DMS 273 treated with DMSO at 0.1 percent for 48 hours (cell line): ENCODE data around the gene SLC6A6.

Source experiments
- DNase-seq: peaks from one replicate; lab custom pipeline; 2025; lab: John Stamatoyannopoulos, UW

SLC6A6 gene

DNA sequence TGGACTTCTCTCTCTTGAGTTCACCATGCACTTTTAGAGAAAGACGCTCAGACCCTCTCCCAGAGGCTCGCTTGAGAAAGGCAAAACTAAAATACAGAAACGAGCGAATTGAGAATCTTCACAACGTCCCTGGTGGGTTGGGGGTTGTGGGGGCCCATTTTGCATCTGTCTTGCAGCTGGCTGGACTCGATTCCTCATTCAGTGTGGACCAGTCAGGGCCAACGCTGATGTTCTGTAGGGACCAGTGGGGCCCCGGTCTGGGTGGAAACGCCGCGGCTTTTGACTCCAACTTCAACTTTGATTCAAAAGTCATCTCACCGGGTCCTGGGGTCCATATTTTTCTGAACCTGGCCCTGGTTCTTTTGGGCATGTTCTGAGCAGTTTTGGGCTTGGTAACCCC is 68.1 kb downstream of the SLC6A6 start:
- no peak for DNase-seq

GRCh38 chr3:14471016-14471415 is 68.6 kb downstream of the SLC6A6 start:
- no peak for DNase-seq

DNA sequence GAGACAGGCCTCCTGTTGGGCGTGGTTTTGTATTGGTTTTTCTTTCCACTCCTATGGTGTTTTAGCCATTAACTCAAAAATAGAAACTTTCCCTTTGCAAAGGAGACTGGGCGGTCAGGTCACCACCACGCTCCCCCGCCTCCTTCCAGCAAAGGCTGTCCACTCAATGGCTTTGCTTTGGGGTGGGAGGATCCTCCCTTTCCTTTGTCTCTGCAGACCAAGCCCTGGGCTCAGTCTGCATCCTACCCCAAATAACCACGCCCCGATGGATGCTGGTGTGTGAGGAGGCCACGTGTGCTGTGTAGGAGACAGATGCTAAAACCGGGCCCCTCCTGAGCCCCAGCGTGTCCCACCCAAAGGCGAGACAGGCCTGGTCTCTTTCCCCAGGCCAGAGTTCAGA is 69.3 kb downstream of the SLC6A6 start:
- no peak for DNase-seq

DNA sequence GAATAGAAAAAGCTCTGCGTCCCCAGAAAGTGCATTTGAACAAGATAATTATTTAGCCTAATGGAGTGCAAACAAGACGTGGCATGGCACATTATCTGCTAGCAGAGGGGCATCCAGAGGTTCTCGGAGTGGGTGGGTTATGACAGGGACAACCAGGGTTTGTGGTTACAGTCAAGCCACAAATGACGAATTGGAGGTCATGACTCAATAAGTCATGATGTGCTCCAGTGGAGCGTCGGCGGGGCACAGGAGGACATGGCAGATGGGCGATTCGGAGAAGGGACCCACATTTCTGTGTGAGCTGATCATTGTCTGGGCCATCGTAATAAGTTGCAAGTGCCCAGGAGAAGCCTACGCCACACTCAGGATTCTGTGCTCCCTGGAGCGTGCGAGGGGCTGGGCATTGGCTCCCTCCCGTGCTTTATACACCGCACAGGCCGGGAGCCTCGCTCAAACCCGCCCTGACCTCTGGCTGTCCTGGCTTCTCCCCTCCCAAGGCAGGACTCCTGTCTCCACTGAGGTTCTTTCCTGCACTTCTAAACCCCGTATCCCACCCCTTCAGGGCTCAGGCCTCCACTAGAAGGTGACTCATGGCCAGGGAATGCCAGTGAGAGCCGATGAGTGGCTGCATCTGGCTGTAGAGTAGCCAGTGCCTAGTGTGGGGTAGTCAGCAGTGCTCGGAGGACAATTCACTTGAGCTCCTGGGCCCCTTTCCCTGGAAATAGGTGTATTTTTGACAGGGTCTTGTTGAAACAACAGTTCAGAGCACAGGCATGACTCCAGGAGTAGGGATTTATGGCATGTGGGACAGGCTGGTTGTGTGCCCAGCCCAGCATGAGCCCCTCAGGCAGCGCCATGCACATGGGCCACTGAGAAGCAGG is 70.3 kb downstream of the SLC6A6 start:
- DNase-seq = no peak

- DNase-seq = no peak
Observed at GRCh38 chr3:14473411-14473891, 71.0 kb downstream of the SLC6A6 start.

GRCh38 chr3:14474363-14475081 is 72.1 kb downstream of the SLC6A6 start:
- no peak for DNase-seq

DNA sequence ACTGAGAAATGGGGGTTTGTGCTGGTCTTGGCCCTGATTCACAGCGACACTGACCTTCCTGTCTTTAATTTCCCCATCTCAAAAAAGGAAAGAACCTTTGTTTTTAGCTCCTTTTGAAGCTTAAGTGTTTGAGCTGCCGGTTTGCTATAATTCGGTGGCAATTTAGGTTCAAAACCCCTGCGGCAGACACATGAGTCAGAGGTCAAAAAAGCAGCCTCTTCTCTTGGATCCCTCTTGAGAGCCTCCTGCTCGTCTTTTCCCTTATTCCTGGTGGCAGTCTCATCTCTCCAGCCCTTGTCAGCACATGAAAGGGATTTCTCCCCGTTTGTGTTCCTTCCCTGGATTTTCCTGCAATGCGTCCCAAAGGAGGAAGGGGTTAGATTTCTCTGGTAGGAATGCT is 73.2 kb downstream of the SLC6A6 start:
- DNase-seq = no peak

DNA sequence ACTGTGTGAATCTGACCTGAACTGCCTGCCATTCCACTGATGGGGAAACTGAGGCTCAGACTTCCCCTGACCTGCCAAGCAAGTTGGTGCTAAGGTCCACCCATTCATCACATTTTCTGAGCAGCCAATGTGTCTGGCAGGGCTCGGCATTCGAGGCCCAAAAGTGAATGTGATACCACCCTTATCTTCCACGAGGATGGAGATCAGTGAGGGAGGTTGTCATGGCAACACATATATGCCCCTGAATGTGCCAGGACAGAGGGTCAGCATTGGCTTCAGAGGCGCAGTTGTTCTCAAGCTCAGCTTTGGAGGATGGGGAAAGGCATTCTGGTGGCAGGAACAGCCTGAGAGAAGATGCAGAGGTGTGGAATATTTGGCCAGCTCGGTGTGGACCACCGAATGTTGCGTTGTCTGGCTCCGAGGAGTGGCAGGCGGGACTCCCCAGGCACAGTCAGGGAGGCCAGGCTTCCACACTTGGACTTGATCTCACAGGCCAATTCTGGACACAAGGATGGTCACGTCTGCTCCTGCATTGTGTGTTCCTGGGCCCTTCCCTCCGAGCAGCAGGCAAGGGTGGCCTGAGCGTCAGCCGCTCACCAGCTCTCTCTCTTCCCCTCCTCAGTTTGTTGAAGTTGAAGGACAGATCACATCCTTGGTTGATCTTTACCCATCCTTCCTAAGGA is 74.3 kb downstream of the SLC6A6 start:
- DNase-seq = no peak

DNA sequence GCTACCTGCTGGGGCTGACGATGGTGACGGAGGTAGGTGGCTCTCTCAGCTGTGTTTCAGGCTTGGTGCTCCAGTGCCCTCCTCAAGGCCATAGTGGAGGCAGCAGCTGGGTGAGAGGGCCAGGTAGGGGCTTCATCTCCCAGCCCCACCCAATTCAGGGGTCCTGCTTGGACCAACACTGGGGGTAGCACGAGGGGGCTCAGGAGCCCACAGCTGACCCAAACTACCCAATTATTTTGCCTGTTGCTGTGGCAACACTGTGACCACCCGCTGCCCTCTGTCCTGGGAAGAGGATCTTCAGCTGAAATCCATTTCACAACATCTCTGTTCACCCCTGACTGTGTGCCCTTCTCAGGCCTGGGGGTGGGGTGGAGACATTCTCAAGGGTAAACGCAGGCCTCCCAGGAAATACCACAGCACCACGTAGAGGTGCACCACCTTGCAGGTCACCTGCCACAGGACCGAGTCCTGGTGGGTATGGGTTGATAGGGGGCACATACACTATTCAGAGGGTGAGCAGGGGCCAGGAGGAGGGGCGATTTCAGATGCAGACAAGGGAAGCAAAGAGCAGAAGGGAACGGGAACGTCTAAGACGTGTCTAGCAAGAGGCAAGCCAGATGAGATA is 75.0 kb downstream of the SLC6A6 start:
- DNase-seq = no peak

- DNase-seq = no peak
Observed at GRCh38 chr3:14478956-14479550, 76.6 kb downstream of the SLC6A6 start.

DNA sequence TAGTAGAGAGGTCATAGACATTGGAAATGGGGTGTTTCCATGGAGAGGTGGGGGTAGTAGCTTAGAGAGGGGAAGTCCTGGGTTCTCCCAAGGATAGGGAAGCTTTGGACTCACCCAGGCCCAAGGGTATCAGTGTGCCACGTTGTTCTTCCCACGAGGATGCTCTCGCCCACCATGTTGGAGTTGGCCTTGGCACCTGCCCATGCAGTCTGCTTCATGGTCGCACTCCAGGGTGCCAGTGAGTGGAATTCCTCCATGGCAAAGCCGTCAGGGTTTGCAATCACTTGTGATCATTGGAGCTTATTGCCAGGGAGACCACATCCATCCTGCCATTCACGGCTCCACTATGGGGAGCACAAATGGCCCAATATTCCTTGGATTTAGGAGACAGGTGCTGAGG is 77.2 kb downstream of the SLC6A6 start:
- DNase-seq = no peak

GRCh38 chr3:14480207-14481017 is 78.0 kb downstream of the SLC6A6 start:
- DNase-seq = no peak

- DNase-seq = peak; percentile 6
Observed at GRCh38 chr3:14481018-14481645, 78.7 kb downstream of the SLC6A6 start.

DNA sequence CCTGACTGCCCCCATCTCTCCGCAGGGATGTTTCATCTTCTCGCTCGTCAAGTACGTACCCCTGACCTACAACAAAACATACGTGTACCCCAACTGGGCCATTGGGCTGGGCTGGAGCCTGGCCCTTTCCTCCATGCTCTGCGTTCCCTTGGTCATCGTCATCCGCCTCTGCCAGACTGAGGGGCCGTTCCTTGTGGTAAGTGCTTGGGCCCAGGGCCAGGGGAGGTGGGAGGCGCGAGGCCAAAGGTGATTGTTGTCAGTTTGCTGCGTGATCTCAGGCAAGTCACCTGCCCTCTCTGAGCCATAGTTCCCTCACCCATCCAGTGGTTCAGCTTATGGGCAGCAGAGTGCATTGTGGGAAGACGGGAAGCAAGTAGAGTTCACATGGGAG is 79.2 kb downstream of the SLC6A6 start:
- DNase-seq = no peak

GRCh38 chr3:14482271-14482721 is 79.9 kb downstream of the SLC6A6 start:
- DNase-seq = no peak

GRCh38 chr3:14483286-14483685 is 80.9 kb downstream of the SLC6A6 start:
- DNase-seq = no peak

- no peak for DNase-seq
Observed at GRCh38 chr3:14484741-14485140, 82.3 kb downstream of the SLC6A6 start.

DNA sequence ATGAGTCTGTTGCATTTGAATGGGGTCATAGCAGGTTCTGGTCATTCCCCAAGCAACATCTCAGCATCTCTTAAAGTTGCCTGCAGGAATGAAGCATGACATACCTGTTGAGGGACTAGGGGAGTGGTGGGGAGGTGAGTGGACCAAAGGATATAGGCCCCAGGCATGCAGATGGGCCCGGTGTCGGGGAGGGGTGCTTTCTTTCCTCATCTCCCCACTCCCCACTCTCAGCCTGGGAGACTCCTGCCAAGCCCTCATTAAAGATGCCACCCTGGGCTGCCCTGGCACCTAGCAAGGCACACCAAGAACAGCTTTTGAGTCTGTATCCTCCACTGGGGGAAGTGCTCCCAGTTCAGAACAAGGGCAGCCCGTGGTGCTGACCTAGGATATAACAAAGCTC is 83.6 kb downstream of the SLC6A6 start:
- DNase-seq = no peak

DNA sequence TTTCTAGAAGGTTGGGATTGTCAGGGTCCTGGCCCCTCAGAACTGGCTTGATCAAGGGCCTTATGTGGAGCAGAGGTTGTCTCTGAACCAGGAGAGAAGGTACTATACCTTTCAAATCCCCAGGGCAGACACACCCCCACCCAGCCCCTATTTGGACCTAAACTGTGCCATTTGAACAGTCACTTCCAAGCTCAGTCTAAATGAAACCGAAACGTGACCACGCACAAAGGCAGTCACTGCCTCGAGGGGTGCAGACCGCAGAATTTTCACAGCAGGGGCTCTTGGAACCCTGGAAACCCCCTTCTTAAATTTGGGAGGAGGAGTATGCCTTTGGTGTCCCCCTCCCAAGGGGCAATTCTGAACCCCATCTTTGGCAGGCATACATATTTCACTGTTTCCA is 84.1 kb downstream of the SLC6A6 start:
- DNase-seq = no peak

GRCh38 chr3:14487086-14487485 is 84.7 kb downstream of the SLC6A6 start:
- DNase-seq = no peak
